SK-N-SH (cell line): Measurements from ENCODE around the gene ZBTB47. TPM values are rescaled to one million over a fixed set of nuclear protein-coding genes. Genes with fewer than 3 reads are reported as not detected.

Experiments used
- CTCF ChIA-PET: fragments of 300-600, 350-600 bp; formaldehyde crosslinking; extraction: SDS; loops from one replicate; lab custom pipeline; 2021; lab: Yijun Ruan, JAX
- POLR2A ChIA-PET: fragments of 350-600 bp; sonication (Branson Sonifier 250); formaldehyde crosslinking; extraction: SDS; loops from one replicate; lab custom pipeline; 2020; ENCODE audit warnings: antibody characterized with exemption, inconsistent platforms; lab: Yijun Ruan, JAX
- DNase-seq: peaks from one replicate; pipeline ENCODE4 v3.0.0; 2012
- H2AFZ ChIP-seq: fragments of 200-600 bp; sonication (generic); 2 replicates; pipeline ENCODE4 v1.8.1; 2016; ENCODE audit warnings: antibody characterized with exemption, mild to moderate bottlenecking, low read depth
- H3F3A ChIP-seq: fragments of 200-600 bp; sonication (generic); replicated peaks from 2 replicates; pipeline ENCODE3; 2016; ENCODE audit warnings: antibody characterized with exemption, mild to moderate bottlenecking; ENCODE audit not compliant: insufficient read depth
- H3K27ac ChIP-seq, 2 experiments: fragments of 200-500 bp in 1 of 2; fragments of 200-600 bp in 1 of 2; sonication (Bioruptor generic) in 1 of 2; sonication (generic), shearing (Covaris generic) in 1 of 2; 2 replicates each; pipeline versions ENCODE4 v1.5.1 to v1.6.1; 2014 to 2016; ENCODE audit warnings: low read depth in 2 of 2, inconsistent platforms in 1 of 2, low read length in 1 of 2, mild to moderate bottlenecking in 1 of 2, mixed read lengths in 1 of 2
- H3K27me3 ChIP-seq: fragments of 200-600 bp; sonication (generic), shearing (Covaris generic); 2 replicates; pipeline ENCODE4 v1.6.1; 2016; ENCODE audit warnings: mixed run types; ENCODE audit not compliant: insufficient read depth
- H3K36me3 ChIP-seq, 2 experiments: fragments of 200-500 bp in 1 of 2; fragments of 200-600 bp in 1 of 2; sonication (Bioruptor generic) in 1 of 2; sonication (generic) in 1 of 2; replicated peaks in 1 of 2; 2 replicates each; pipeline versions ENCODE3 to v1.5.1; 2014 to 2016; ENCODE audit warnings: low read length in 1 of 2, mild to moderate bottlenecking in 1 of 2; ENCODE audit not compliant: insufficient read depth in 2 of 2, control insufficient read depth in 1 of 2
- H3K4me1 ChIP-seq, 2 experiments: fragments of 200-500 bp in 1 of 2; fragments of 200-600 bp in 1 of 2; sonication (Bioruptor generic) in 1 of 2; sonication (generic), shearing (Covaris generic) in 1 of 2; 2 replicates each; pipeline versions ENCODE4 v1.5.1 to v1.6.1; 2014 to 2016; ENCODE audit warnings: low read depth in 1 of 2, low read length in 1 of 2, mixed run types in 1 of 2; ENCODE audit not compliant: insufficient read depth in 2 of 2, control insufficient read depth in 1 of 2
- H3K4me2 ChIP-seq: fragments of 200-600 bp; sonication (generic), shearing (Covaris generic); 2 replicates; pipeline ENCODE4 v1.6.1; 2017; ENCODE audit warnings: mixed run types
- H3K4me3 ChIP-seq, 2 experiments: fragments of 200-500 bp in 1 of 2; fragments of 200-600 bp in 1 of 2; sonication (Bioruptor generic) in 1 of 2; sonication (generic), shearing (Covaris generic) in 1 of 2; 2 replicates each; pipeline versions ENCODE4 v1.5.1 to v1.8.1; 2014 to 2016; ENCODE audit warnings: low read depth in 2 of 2, inconsistent platforms in 1 of 2, low read length in 1 of 2, mild to moderate bottlenecking in 1 of 2, mixed read lengths in 1 of 2, moderate library complexity in 1 of 2
- H3K79me2 ChIP-seq: fragments of 200-600 bp; sonication (generic); 2 replicates; pipeline ENCODE4 v1.8.1; 2017; ENCODE audit warnings: mild to moderate bottlenecking; ENCODE audit not compliant: insufficient read depth
- H3K9ac ChIP-seq: fragments of 200-600 bp; sonication (generic); 2 replicates; pipeline ENCODE4 v1.6.1; 2017; ENCODE audit warnings: mixed run types
- H3K9me2 ChIP-seq: fragments of 200-600 bp; sonication (generic); 2 replicates; pipeline ENCODE4 v1.6.1; 2017; ENCODE audit warnings: mixed run types
- H3K9me3 ChIP-seq: fragments of 200-600 bp; sonication (generic); 2 replicates; pipeline ENCODE4 v1.6.1; 2017; ENCODE audit warnings: mixed run types, mild to moderate bottlenecking, moderate library complexity
- H4K20me1 ChIP-seq: fragments of 200-600 bp; sonication (generic); 2 replicates; pipeline ENCODE4 v1.6.1; 2017; ENCODE audit warnings: mild to moderate bottlenecking, mixed run types; ENCODE audit not compliant: insufficient read depth
- ELF1 ChIP-seq: IDR thresholded peaks from 2 replicates; pipeline ENCODE4 v1.4.0; 2012
- EZH2phosphoT487 ChIP-seq: fragments of 200-600 bp; sonication (generic); IDR thresholded peaks from 2 replicates; pipeline ENCODE4 v1.6.1; 2017; ENCODE audit warnings: low read depth, mixed run types, mild to moderate bottlenecking, antibody characterized with exemption, moderate library complexity, borderline replicate concordance
- FOSL2 ChIP-seq: IDR thresholded peaks from 2 replicates; pipeline ENCODE4 v1.4.0; 2012; ENCODE audit warnings: low read depth, mild to moderate bottlenecking, moderate library complexity, borderline replicate concordance
- FOXJ3 ChIP-seq: sonication (generic); formaldehyde crosslinking; IDR thresholded peaks from 2 replicates; pipeline ENCODE4 v1.5.1; 2020; ENCODE audit warnings: mild to moderate bottlenecking, missing genetic modification reagents
- FOXM1 ChIP-seq: IDR thresholded peaks from 2 replicates; pipeline ENCODE4 v1.4.0; 2012; ENCODE audit warnings: low read depth, mild to moderate bottlenecking
- GATA2 ChIP-seq: sonication (generic); formaldehyde crosslinking; IDR thresholded peaks from 2 replicates; pipeline ENCODE4 v1.5.0; 2020; ENCODE audit warnings: mild to moderate bottlenecking, missing genetic modification reagents
- JUND ChIP-seq: IDR thresholded peaks from 2 replicates; pipeline ENCODE4 v1.4.0; 2012
- MAX ChIP-seq: IDR thresholded peaks from 2 replicates; pipeline ENCODE4 v1.4.0; 2012; ENCODE audit warnings: low read depth
- MEF2A ChIP-seq: IDR thresholded peaks from 2 replicates; pipeline ENCODE4 v1.4.0; 2012; ENCODE audit warnings: low read depth, borderline replicate concordance
- MXI1 ChIP-seq: IDR thresholded peaks from 2 replicates; pipeline ENCODE4 v1.6.1; 2012; ENCODE audit warnings: mild to moderate bottlenecking, low read depth, low read length, improper control_type of control experiment
- NFIC ChIP-seq: IDR thresholded peaks from 2 replicates; pipeline ENCODE4 v1.4.0; 2012; ENCODE audit warnings: borderline replicate concordance
- POLR2AphosphoS5 ChIP-seq: IDR thresholded peaks from 2 replicates; pipeline ENCODE4 v1.6.1; 2012; ENCODE audit warnings: low read depth, low read length
- RXRA ChIP-seq: IDR thresholded peaks from 2 replicates; pipeline ENCODE4 v1.4.0; 2012; ENCODE audit warnings: low read depth, mild to moderate bottlenecking, borderline replicate concordance
- SMC3 ChIP-seq: IDR thresholded peaks from 2 replicates; pipeline ENCODE4 v1.6.1; 2012; ENCODE audit warnings: low read depth, low read length, improper control_type of control experiment
- TAF1 ChIP-seq: IDR thresholded peaks from 2 replicates; pipeline ENCODE4 v1.6.1; 2012; ENCODE audit warnings: low read depth, mild to moderate bottlenecking, low read length, moderate library complexity, borderline replicate concordance
- TCF12 ChIP-seq: IDR thresholded peaks from 2 replicates; pipeline ENCODE4 v1.4.0; 2012
- WGBS: methylation state at CpG from one replicate; pipeline ENCODE4 v1.1.6; 2017; ENCODE audit warnings: low lambda C conversion rate; 5-methylcytosine and 5-hydroxymethylcytosine counted together
- polyA plus RNA-seq, 3 experiments: library from polyadenylated mRNA; depleted of rRNA; stranded (reverse); fragments of >200 nt; gene quantifications; 2 replicates each; pipeline ENCODE4 v1.2.3, GENCODE V29; 2012
- TF ChIP-seq, protein P1 (sequence below): fragments of 150-350 bp; IDR thresholded peaks from 2 replicates; pipeline ENCODE4 v1.6.1; 2017; ENCODE audit warnings: antibody characterized with exemption, low read length, low read depth, borderline replicate concordance
- TF ChIP-seq, protein P2 (sequence below): IDR thresholded peaks from 2 replicates; pipeline ENCODE4 v1.4.0; 2012; ENCODE audit warnings: low read depth, borderline replicate concordance
- TF ChIP-seq, protein P3 (sequence below): IDR thresholded peaks from 2 replicates; pipeline ENCODE4 v1.4.0; 2012; ENCODE audit warnings: low read depth, borderline replicate concordance
- TF ChIP-seq, protein P4 (sequence below): fragments of 200-600 bp; sonication (generic); IDR thresholded peaks from 2 replicates; pipeline ENCODE4 v1.6.1; 2017; ENCODE audit warnings: antibody characterized with exemption, mild to moderate bottlenecking, moderate library complexity

The ZBTB47 gene
- polyA plus RNA-seq, 1 of the 3 experiments (the other 2 are of a cell fraction): 9.9 TPM

DNA sequence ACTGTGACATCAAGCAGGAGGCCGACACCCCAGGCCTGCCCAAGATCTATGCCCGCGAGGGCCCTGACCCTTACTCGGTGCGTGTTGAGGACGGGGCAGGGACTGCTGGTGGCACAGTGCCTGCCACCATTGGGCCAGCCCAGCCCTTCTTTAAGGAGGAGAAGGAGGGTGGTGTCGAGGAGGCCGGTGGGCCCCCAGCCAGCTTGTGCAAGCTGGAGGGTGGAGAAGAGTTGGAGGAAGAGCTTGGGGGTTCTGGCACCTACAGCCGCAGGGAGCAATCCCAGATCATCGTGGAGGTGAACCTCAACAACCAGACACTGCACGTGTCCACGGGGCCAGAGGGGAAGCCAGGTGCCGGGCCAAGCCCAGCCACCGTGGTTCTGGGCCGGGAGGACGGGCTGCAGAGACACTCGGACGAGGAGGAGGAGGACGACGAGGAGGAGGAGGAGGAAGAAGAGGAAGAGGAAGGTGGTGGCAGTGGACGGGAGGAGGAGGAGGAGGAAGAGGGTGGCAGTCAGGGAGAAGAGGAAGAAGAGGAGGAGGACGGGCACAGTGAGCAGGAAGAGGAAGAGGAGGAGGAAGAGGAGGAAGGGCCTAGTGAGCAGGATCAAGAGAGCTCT lies 5.4 kb downstream of the ZBTB47 start:
- peaks cover 0 to 27% of the 10 kb centered on the region in 2 experiments for H3K36me3 ChIP-seq
- WGBS: 95% methylated on average over 22 of the region's 22 CpGs
- H3K4me1 ChIP-seq: peaks cover 4 to 15% of the 10 kb centered on the region in 2 experiments; a peak in 1 of 4 replicates
- H3F3A ChIP-seq: no peaks in the 10 kb centered on the region
- POLR2A ChIA-PET: no interaction called here
- no peak overlapping the region for H3K4me2 ChIP-seq
- H3K27ac ChIP-seq: no peak overlapping the region
- H2AFZ ChIP-seq: no peak overlapping the region
- DNase-seq: no peak
- no peak for TF ChIP-seq MAX
- TF ChIP-seq SMC3: no peak
- no peak for TF ChIP-seq TAF1
- TF ChIP-seq POLR2AphosphoS5: no peak
- TF ChIP-seq, protein P1, sequence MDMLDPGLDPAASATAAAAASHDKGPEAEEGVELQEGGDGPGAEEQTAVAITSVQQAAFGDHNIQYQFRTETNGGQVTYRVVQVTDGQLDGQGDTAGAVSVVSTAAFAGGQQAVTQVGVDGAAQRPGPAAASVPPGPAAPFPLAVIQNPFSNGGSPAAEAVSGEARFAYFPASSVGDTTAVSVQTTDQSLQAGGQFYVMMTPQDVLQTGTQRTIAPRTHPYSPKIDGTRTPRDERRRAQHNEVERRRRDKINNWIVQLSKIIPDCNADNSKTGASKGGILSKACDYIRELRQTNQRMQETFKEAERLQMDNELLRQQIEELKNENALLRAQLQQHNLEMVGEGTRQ: no peak
- TF ChIP-seq FOXM1: no peak
- TF ChIP-seq, protein P2, sequence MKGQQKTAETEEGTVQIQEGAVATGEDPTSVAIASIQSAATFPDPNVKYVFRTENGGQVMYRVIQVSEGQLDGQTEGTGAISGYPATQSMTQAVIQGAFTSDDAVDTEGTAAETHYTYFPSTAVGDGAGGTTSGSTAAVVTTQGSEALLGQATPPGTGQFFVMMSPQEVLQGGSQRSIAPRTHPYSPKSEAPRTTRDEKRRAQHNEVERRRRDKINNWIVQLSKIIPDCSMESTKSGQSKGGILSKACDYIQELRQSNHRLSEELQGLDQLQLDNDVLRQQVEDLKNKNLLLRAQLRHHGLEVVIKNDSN: no peak
- no peak for TF ChIP-seq NFIC
- TF ChIP-seq FOXJ3: no peak
- TF ChIP-seq, protein P3, sequence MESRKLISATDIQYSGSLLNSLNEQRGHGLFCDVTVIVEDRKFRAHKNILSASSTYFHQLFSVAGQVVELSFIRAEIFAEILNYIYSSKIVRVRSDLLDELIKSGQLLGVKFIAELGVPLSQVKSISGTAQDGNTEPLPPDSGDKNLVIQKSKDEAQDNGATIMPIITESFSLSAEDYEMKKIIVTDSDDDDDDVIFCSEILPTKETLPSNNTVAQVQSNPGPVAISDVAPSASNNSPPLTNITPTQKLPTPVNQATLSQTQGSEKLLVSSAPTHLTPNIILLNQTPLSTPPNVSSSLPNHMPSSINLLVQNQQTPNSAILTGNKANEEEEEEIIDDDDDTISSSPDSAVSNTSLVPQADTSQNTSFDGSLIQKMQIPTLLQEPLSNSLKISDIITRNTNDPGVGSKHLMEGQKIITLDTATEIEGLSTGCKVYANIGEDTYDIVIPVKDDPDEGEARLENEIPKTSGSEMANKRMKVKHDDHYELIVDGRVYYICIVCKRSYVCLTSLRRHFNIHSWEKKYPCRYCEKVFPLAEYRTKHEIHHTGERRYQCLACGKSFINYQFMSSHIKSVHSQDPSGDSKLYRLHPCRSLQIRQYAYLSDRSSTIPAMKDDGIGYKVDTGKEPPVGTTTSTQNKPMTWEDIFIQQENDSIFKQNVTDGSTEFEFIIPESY: no peak
- TF ChIP-seq JUND: no peak
- no peak for TF ChIP-seq RXRA
- no peak for TF ChIP-seq TCF12
- no peak for TF ChIP-seq GATA2 (CRISPR knock-in tag)
- TF ChIP-seq, protein P4, sequence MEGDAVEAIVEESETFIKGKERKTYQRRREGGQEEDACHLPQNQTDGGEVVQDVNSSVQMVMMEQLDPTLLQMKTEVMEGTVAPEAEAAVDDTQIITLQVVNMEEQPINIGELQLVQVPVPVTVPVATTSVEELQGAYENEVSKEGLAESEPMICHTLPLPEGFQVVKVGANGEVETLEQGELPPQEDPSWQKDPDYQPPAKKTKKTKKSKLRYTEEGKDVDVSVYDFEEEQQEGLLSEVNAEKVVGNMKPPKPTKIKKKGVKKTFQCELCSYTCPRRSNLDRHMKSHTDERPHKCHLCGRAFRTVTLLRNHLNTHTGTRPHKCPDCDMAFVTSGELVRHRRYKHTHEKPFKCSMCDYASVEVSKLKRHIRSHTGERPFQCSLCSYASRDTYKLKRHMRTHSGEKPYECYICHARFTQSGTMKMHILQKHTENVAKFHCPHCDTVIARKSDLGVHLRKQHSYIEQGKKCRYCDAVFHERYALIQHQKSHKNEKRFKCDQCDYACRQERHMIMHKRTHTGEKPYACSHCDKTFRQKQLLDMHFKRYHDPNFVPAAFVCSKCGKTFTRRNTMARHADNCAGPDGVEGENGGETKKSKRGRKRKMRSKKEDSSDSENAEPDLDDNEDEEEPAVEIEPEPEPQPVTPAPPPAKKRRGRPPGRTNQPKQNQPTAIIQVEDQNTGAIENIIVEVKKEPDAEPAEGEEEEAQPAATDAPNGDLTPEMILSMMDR: no peak
- no peak for TF ChIP-seq MXI1
- TF ChIP-seq MEF2A: no peak
- no peak for TF ChIP-seq ELF1
- no peak for TF ChIP-seq FOSL2
- TF ChIP-seq EZH2phosphoT487: no peak
- no peaks in the 10 kb centered on the region for H3K27me3 ChIP-seq
- no peaks in the 10 kb centered on the region for H3K9me2 ChIP-seq
- no peak overlapping the region for H3K4me3 ChIP-seq
- H4K20me1 ChIP-seq: peaks cover 8% of the 10 kb centered on the region; the same call in 1 of the 2 replicates
- H3K9me3 ChIP-seq: no peaks in the 10 kb centered on the region
- H3K79me2 ChIP-seq: peaks cover 27% of the 10 kb centered on the region; the same call in 1 of the 2 replicates
- H3K9ac ChIP-seq: no peak overlapping the region
- CTCF ChIA-PET: interaction anchor here (1.0 to 1.1 kb wide), 2 partner anchors 11 to 86 kb away, joined by 3 to 4 read pairs; no protein-coding TSS in a partner anchor
